Stimulated activated CD8-positive, alpha-beta memory T cell treated with anti-CD3 and anti-CD28 coated beads, Interleukin-15, amount 100 ng/mL, for 1 hour (primary cell): Measurements from ENCODE around the gene GLOD4.
"Not testable (repeated sequence)": the region's sequence is repeated elsewhere in the genome, so short reads cannot be mapped to it uniquely, and the experiment has no call there.

ENCODE experiments used
- DNase-seq: peaks from one replicate; pipeline ENCODE4 v3.0.0-alpha.2; 2020; ENCODE audit warnings: low read depth

The GLOD4 gene

DNA sequence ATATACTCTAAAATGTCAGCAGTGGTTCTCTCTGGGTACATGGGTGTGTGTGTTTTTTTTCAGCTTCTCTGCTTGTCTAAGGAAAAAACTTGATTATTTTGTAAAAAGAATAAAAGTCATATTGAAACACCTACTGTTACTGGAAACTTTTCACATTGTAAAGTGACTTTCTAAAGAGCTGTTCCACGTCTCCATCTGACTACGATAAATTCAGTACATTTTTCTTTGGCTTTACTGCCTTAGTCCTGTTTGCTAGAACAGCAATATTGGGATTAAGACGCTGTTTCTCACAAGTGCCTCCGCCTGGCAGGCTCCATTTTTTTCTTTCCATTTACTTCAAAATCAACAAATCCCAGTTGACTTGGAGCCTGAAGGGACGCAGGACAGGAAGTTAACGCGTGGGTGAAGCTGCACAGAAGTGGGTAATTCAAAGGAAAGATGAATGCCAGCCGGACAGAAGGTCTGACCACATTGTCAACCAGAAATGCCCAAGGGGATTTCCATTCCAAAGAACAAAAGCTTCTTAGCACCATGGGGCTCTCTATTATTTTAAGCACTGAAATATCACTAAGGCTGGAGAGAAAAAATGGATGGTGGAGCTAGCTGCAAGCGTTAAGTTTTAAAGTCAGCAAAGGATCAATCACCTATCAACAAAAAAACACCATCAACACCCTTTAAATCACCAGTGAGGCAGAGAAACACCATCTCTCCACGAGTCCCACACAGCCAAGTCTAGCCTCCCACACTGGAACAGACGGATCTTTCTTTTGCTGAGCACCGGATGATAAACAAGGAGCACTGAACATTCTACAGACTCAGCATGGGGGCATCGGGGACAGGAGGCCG, 8.4 kb downstream of the GLOD4 start:
- DNase-seq: no peak

DNA sequence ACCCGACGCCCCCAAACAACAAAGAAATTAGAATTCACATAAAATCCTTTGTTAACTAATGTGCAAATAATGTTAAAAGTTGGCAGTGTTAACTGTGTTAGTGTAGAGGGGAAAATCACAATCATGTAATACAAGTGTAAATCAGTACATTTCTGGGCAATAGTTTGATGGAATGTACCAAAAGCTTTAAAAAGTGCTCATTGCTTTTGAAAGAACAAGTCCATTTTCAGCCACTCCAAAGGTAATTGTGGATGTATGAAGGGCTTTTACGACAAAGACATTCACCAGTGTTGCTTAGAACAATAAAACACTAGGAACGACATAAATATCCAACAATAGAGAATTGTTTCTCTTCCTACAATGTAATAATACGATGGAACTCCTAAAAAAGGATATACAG, 9.1 kb downstream of the GLOD4 start:
- DNase-seq: no peak

DNA sequence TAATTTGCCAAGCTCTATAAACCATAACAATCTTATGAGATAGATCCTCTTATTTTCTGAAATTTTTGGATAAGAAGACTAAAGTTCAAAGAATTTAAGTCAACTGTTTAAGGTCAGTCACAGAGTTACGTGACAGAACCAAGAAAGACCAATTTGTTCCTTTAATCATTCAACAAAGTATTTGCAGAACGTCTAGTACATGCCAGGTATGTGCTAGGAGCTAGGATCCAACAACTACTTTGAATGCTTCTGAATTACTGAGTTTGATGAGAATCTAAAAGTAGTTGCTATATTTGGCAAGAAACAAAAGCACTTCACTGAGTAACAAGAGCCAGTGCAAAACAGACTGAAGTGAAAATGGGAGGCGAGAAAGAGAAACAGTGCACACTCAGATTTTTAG, 15.0 kb downstream of the GLOD4 start:
- DNase-seq: no peak

DNA sequence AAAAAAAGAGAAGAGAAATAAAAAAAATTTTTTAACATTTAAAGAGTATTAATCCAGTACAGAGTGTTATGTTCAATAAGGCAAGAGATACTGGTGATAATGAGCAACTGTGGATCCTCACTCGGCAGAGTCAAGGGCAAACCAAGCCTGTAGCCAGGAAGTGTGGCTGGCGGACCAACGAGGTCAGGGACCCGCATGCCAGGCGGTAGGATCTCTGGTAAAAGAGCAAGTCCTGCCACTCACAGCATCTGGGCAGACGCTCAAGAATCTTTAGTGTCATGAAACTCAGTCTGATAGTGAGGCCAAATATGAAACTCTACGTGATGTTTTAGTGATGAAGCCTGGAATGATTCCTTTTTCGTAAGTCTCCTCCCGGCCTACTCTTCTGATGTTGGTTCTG, 21.7 kb downstream of the GLOD4 start:
- no peak for DNase-seq

DNA sequence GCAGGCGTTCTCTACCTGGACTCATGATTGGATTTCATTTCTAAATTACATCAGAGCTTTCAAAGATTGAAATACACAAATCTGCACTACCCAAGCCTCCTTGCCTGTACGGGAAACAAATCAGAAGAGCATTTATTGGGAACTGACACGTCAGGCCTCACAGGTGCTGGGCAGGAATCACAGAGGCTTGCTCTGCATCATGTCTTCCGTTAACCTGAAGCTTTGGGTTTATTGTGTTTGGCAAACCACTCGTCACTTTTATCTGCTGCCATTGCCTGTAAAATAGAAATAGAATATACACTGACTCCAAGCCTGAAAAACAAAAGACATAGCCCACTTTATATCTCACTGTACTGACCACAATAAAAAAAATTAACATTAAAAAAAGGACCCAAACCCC, 22.1 kb downstream of the GLOD4 start:
- DNase-seq: no peak

DNA sequence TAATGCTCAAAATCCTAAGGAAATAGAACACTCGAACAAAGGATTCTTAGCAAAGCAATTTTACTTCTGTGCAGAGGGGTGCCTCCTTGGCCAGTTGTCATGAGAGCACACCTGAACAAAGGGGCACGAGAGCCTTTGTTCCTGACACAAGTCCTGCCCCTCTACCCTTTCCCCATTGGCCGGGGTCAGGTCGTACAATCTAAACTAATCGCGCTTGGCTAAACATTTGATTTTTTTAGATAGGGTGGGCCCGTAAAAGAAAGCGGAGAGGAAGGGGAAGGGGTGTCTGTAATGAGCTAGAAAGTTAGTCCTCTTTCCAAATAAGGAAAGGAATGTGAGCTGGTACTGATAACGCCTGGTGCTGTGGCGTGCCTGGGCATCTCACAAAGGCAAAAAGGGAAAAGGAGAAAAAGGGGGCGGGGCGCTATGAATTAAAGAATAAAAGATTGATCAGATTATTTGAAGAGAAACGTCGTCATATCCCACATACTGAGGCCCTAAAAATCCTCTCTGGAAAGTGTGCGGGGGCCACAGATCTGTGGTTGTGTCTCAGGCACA, 26.0 kb downstream of the GLOD4 start:
- not testable (repeated sequence) for DNase-seq

DNA sequence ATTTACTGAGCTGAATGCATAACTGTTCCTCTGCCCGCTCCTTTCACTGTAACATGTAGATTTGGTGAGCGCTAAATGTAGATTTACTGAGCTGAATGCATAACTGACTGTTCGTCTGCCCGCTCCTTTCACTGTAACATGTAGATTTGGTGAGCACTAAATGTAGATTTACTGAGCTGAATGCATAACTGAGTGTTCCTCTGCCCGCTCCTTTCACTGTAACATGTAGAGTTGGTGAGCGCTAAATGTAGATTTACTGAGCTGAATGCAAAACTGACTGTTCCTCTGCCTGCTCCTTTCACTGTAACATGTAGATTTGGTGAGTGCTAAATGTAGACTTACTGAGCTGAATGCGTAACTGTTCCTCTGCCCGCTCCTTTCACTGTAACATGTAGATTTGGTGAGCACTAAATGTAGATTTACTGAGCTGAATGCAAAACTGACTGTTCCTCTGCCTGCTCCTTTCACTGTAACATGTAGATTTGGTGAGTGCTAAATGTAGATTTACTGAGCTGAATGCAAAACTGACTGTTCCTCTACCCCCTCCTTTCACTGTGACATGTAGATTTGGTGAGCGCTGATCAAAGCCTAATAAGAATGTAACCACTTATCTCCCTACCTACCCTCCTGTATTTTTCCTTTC, 26.6 kb downstream of the GLOD4 start:
- not testable (repeated sequence) for DNase-seq

DNA sequence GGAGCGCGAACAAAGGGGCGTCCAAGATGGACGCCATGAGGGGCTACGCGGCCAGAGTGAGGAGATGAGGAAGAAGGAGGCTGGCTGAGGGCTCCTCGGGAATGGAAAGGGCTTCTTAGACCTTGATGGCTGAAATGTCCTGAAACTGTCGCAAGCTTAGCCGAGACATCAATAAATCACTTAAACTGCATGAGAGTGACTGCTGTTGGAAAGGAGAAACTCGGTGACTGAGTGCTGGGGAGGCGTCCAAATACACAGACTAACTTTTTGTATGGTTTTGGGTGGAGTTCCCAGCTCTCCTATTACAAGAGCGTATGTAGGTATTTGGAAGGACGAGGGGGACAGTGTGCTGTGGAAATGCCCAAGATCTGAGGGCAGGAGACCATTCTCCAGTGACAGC, 28.7 kb downstream of the GLOD4 start:
- no peak for DNase-seq

DNA sequence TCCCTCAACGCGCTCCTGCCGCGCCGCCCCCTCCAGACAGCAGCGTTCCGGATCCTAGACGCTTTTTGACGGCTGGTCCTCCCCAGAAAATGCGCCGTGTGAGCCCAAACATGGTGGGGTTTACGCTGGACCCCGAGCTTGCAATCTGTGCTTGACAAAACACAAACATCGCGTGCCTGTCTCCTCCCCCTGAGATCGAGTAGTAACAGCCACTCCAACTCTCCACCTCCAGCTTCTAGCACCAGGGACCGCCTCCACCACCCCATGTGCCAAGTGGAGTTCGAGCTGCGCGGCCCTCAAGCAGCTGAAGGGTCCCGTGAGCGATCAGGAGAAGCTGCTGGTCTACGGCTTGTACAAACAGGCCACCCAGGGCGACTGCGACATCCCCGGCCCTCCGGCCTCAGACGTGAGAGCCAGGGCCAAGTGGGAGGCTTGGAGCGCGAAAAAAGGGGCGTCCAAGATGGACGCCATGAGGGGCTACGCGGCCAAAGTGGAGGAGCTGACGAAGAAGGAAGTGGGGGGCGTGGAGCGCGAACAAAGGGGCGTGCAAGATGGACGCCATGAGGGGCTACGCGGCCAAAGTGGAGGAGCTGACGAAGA, 29.4 kb downstream of the GLOD4 start:
- DNase-seq: no peak

DNA sequence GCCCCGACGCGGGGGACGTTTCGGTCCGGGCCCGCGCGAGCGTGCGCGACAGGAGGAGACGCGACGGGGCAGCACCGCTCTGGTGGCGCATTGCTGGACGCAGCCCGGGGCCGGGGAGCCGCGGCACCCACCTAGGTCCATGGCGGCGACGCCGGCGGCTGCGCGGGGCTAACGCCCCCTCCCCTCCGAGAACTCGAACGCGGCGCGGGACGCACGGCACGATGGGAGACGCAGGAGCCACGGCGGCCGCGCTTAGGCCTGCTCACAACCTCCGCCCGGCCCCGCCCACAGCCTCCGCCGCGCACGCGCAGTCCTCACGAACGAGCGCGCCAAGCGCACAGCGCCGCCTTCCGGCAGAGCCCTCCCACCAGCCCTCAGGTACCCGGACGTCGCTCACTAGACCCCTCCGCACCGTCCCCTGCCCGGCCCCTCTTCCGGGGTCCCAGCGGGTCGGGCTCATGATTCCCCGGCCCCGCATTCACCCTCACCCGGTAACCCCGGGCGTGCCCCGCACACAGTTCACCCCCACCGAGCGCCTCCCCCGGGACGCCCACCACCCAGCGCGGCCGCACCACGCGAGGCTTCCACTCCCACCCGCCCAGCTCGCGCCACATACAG, 30.0 kb downstream of the GLOD4 start, which contains the start of gene GEMIN4:
TSS of gene GEMIN4 (minus strand) at position 263 of the 618 bp plus-strand sequence. CDS start at position 141, 122 bp downstream.
- peak; percentile 97 for DNase-seq

DNA sequence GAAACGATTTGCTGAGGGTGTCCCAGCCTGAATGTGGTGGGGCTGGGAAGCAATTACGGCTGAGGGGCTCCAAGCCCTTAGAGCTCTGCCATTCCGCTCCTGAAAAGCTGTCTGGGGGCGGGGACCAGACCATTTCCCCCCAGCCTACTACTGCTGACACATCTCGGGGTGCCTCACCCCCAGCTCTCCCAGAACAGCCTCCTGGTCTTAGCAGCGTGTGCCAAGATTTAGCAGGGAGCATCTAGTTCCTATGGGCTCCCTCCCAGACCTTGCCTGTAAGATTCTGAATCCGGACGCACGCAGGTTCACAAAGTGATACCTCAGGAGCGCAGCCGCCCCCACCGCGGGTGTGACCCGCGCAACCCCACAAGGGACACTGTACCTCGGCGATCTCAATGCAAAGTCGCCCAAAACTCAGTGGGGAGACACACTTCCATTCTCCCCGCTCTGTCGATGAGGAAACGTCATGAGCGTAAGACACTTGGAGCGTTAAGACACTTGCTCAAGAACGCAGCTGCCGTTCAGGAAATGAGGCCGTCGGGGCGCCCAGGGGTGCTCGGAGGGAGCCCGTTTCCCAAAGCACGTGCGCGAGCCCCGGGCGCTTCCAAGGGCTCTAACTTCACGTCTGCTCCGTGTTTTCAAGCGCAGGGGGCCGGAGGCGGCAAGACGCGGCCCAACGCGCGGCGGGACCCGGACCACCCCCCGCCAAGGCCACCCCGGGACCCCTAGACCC, 30.6 kb downstream of the GLOD4 start:
- DNase-seq: no peak

DNA sequence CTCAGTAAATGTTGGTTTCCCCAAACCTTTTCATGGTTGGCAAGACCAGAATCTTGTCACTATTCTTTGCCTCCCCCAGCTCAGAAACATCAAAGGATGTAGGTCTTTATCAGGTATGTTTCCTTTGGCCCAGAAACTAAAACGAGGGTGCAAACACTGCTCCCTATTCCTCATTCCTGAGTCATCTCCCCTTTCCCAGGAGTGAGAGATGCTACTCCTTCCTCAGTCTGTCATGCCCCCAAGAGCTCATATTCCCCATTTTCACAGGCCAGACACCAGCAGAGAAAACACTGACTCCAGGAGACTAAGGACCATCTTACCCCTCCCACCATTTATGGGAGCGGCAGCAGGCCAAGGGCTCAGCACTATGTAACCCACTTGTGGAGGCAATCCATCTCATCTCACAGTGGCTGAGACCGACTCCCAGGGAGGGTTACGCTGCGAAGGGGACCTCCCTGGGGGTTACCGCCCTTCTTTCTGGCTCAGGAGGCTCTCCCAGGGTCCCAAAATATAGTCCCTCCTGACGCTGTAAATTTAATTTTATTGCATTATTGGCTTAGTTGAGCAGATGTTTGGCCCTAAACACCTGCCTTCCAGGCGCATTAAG, 31.5 kb downstream of the GLOD4 start:
- no peak for DNase-seq

DNA sequence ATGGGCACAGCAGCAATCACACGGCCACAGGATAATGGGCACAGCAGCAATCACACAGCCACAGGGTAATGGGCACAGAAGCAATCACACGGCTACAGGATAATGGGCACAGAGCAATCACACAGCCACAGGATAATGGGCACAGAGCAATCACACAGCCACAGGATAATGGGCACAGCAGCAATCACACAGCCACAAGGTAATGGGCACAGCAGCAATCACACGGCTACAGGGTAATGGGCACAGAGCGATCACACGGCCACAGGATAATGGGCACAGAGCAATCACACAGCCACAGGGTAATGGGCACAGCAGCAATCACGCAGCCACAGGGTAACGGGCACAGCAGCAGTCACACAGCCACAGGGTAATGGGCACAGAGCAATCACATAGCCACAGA, 32.7 kb downstream of the GLOD4 start:
- DNase-seq: not testable (repeated sequence)

DNA sequence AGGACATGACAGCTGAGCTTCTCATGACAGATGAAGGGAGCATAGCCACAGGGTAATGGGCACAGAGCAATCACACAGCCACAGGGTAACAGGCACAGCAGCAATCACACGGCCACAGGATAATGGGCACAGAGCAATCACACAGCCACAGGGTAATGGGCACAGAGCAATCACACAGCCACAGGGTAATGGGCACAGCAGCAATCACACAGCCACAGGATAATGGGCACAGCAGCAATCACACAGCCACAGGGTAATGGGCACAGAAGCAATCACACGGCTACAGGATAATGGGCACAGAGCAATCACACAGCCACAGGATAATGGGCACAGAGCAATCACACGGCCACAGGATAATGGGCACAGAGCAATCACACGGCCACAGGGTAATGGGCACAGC, 33.5 kb downstream of the GLOD4 start:
- DNase-seq: not testable (repeated sequence)

DNA sequence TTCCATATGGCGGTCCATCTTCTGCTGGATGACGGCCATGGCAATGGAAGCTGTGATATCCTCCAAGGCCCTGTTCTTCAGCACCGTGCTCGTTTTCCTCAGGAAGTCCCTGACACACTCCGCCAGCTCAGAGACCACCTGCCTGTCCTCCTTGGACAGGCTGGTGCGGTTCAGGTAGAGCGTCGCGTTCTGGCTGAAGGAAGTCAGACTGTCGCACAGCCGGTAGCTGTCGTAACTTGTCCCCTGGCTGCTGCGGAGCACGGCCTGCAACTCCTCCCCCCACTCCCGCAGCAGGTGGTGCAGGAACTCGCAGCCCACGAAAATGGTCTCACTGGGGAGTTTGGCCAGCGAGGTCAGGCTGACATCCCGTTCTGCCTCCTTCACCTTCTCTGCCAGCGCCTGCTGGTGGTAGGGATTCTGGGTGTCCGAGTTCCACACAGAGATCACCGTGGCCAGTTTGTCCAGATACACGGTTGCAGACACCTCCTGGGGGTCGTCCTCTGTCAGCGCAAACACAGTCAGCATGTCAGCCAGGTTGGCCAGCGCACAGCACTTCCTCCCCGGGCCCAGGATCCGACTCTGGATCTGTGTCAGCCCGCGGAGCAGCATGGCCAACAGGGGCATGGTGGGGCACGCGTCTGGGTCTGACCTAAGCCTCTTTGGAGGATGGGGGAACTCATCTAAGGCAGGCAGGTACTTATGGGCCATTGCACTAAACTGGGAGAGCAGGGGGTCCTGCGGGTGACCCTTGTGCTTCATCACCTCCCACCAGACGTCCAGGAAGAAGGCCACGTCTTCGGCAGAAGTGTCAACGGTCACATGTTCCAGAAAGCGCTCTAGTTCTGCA, 35.1 kb downstream of the GLOD4 start:
- DNase-seq: no peak

DNA sequence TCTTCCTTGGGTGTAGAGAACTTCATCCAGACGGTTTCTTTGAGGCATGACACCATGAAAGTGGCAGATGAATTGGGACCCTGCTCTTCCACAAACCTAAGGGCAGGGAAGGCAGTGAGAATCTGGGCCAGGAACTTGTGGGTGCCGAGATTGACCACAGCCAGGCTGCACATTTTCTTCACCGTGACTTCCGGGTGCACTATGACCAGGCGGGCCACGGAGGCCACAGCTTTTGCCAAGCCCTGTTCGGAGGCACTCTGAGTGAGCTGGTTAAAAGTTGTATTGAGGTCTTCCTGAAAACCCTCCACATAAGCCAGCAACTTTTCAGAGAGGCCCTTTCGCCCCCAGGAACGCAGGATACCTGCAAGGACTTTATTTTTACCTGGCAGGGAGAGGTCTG, 35.9 kb downstream of the GLOD4 start:
- no peak for DNase-seq

DNA sequence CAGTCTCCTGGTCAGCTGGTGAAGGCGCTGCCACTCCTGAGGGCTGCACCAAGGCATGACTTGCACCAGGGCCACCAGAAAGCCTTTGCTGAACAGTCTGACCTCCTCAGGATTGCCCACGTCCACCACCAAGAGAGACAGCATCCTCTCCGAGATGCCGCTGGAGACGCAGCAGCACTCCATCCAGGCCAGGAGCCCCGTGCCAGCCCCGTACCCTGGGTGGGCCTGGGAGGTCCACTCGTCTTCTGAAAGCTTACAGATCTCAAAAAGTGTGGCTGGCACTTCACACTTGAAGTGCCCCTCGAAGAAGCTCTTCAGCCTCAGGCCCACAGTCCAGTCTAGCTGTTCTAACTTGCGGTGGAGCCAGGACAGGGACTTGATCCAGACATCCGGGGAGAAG, 36.7 kb downstream of the GLOD4 start:
- no peak for DNase-seq

DNA sequence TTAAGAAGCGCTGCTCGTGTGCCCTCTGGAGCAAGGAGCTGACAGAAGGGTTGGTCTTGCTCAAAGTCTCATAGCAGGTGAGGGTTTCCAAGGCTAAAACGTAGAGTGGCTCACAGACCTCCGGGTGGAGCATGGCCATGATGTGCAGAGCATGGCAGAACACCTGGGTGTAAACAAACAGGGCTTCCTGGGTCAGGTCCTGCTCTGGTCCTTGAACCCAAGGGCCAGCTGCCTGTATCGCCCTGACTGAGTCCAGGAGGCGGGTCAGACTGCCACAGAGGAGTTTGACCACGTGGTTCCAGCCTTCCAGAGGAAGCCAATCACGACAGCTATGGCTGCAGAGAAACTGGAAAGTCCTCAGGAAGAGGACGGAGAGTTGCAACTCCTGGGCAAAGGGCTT, 37.1 kb downstream of the GLOD4 start:
- DNase-seq: no peak

DNA sequence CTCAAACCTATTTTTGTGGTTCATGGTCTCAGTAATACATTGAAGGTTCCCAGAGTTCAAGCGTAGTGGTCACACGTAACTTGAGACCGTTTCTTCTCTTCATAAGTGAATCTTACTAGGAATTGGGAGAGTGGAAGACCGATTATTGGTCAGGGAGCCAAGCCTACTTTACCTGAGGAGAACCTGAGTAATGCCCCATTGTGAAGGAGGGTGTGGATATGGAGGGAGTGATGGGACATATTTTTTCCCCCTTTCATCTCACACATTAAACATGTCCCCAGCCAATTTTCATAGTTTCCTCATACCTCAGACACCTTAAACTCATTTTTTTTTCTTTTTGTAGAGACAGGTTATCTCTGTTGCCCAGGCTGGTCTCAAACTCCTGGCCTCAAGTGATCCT, 38.9 kb downstream of the GLOD4 start:
- DNase-seq: no peak

DNA sequence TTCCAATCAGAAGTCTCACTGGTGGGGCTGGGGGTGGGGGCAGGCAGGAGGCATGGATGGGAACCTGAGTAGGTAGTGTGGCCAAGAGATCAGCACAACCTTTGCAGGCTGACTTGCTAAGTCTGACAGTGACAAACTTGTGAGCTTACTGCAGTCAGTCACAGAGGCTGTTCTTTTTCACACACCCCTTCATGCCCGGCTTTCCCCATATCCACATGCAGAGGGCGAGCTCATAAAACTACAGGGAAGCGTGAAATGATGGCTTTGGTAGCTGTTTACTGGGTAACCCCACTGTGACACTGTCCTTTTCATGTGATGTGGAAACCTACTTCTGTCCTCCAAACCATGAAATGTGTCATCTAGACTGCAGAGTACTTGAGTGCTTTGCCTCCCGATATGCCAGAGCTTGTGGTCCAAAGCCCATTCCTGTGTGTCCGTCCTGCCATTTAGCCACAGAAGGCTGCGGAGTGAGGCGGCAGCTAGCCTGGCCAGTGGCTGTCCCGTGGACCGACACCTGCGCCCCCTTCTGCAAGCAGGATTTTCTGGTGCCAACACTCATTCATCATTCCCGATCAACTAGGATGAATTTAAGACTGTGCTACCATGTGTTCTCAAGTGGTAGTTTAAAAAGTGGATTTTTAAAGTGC, 39.8 kb downstream of the GLOD4 start:
- no peak for DNase-seq
